Measurements from ENCODE around the gene GNG7. TPM values are rescaled to one million over a fixed set of nuclear protein-coding genes. Genes with fewer than 3 reads are reported as not detected.
"Not testable (repeated sequence)": the region's sequence is repeated elsewhere in the genome, so short reads cannot be mapped to it uniquely, and the experiment has no call there.

Gene GNG7
- total RNA-seq, 1 donor: 0.45 TPM

GRCh38 chr19:2569596-2570465, 132.7 kb downstream of the GNG7 start:
- no peak for DNase-seq (ENCODE audit: low read depth)
- H3K4me3 ChIP-seq (ENCODE audit: low read depth, low read length): no peak overlapping the region
- TF ChIP-seq CTCF (IDR thresholded peaks at IDR 0.05; ENCODE audit: insufficient read depth, low read length): no peak

- H3K4me3 ChIP-seq (ENCODE audit: low read depth, low read length): no peak overlapping the region
- TF ChIP-seq CTCF (IDR thresholded peaks at IDR 0.05; ENCODE audit: insufficient read depth, low read length): no peak
- no peak for DNase-seq (ENCODE audit: low read depth)
Measured at GRCh38 chr19:2567996-2568395, 134.5 kb downstream of the GNG7 start.

- H3K4me3 ChIP-seq (ENCODE audit: low read depth, low read length): no peak overlapping the region
- DNase-seq (ENCODE audit: low read depth): no peak
- TF ChIP-seq CTCF (IDR thresholded peaks at IDR 0.05; ENCODE audit: insufficient read depth, low read length): no peak
Measured at GRCh38 chr19:2567580-2567979, 134.9 kb downstream of the GNG7 start.

GRCh38 chr19:2563546-2563945, 138.9 kb downstream of the GNG7 start:
- DNase-seq (ENCODE audit: low read depth); H3K4me3 ChIP-seq (ENCODE audit: low read depth, low read length): not testable (repeated sequence)

GRCh38 chr19:2561895-2562294, 140.6 kb downstream of the GNG7 start:
- no peak overlapping the region for H3K4me3 ChIP-seq (ENCODE audit: low read depth, low read length)
- no peak for DNase-seq (ENCODE audit: low read depth)
- TF ChIP-seq CTCF (IDR thresholded peaks at IDR 0.05; ENCODE audit: insufficient read depth, low read length): no peak

GRCh38 chr19:2561221-2561620, 141.3 kb downstream of the GNG7 start:
- no peak overlapping the region for H3K4me3 ChIP-seq (ENCODE audit: low read depth, low read length)
- TF ChIP-seq CTCF (IDR thresholded peaks at IDR 0.05; ENCODE audit: insufficient read depth, low read length): no peak
- DNase-seq (ENCODE audit: low read depth): no peak

GRCh38 chr19:2560369-2560768, 142.1 kb downstream of the GNG7 start:
- no peak for DNase-seq (ENCODE audit: low read depth)
- H3K4me3 ChIP-seq (ENCODE audit: low read depth, low read length): no peak overlapping the region
- no peak for TF ChIP-seq CTCF (IDR thresholded peaks at IDR 0.05; ENCODE audit: insufficient read depth, low read length)

Measured in fibroblast of the aortic adventitia (primary cell).